ENCODE measurements around the gene KRT3. TPM values are rescaled to one million over a fixed set of nuclear protein-coding genes. Genes with fewer than 3 reads are reported as not detected.

KRT3 gene
- total RNA-seq, 1 experiment from 2014 or later = not detected

GRCh38 chr12:52757449-52758176, 38.3 kb downstream of the KRT3 start:
- CTCF ChIA-PET = no interaction called here

GRCh38 chr12:52756281-52756960, 39.5 kb downstream of the KRT3 start:
- no TSS peak for BruUV-seq (replicated peaks)

More at GRCh38 chr12:52757449-52758176, 38.3 kb downstream of the KRT3 start:
- Mint-ChIP-seq H3K4me3 (ENCODE audit: low read depth, unreplicated experiment) (no peak overlapping the region), H3K36me3 (ENCODE audit: insufficient read depth, unreplicated experiment) (no peaks in the 10 kb centered on the region), H3K4me1 (ENCODE audit: low read depth, unreplicated experiment) (no peaks in the 10 kb centered on the region), H3K27ac (ENCODE audit: unreplicated experiment) (no peak overlapping the region), H3K27me3 (ENCODE audit: unreplicated experiment) (peaks cover 16% of the 10 kb centered on the region), H3K9me3 (ENCODE audit: low read depth, unreplicated experiment) (no peaks in the 10 kb centered on the region)
- BruUV-seq (replicated peaks) = no TSS peak
- intact Hi-C loops (cut with micrococcal nuclease; ENCODE audit: unreplicated experiment) = no loop called here
- no peak for DNase-seq
- TF ChIP-seq CTCF (IDR thresholded peaks at IDR 0.05; ENCODE audit: unreplicated experiment) = no peak

GRCh38 chr12:52755533-52755932, 40.4 kb downstream of the KRT3 start:
- intact Hi-C loops (cut with micrococcal nuclease; ENCODE audit: unreplicated experiment) = no loop called here
- TF ChIP-seq CTCF (IDR thresholded peaks at IDR 0.05; ENCODE audit: unreplicated experiment) = no peak
- Mint-ChIP-seq H3K27ac (ENCODE audit: unreplicated experiment) (no peak overlapping the region), H3K9me3 (ENCODE audit: low read depth, unreplicated experiment) (no peaks in the 10 kb centered on the region), H3K4me3 (ENCODE audit: low read depth, unreplicated experiment) (no peak overlapping the region), H3K4me1 (ENCODE audit: low read depth, unreplicated experiment) (no peaks in the 10 kb centered on the region), H3K36me3 (ENCODE audit: insufficient read depth, unreplicated experiment) (no peaks in the 10 kb centered on the region), H3K27me3 (ENCODE audit: unreplicated experiment) (peaks cover 37% of the 10 kb centered on the region)
- no TSS peak for BruUV-seq (replicated peaks)
- DNase-seq = no peak
- CTCF ChIA-PET = no interaction called here

More at GRCh38 chr12:52756281-52756960, 39.5 kb downstream of the KRT3 start:
- CTCF ChIA-PET = no interaction called here
- Mint-ChIP-seq H3K36me3 (ENCODE audit: insufficient read depth, unreplicated experiment) (no peaks in the 10 kb centered on the region), H3K4me1 (ENCODE audit: low read depth, unreplicated experiment) (no peaks in the 10 kb centered on the region), H3K4me3 (ENCODE audit: low read depth, unreplicated experiment) (no peak overlapping the region), H3K27ac (ENCODE audit: unreplicated experiment) (no peak overlapping the region), H3K9me3 (ENCODE audit: low read depth, unreplicated experiment) (no peaks in the 10 kb centered on the region), H3K27me3 (ENCODE audit: unreplicated experiment) (peaks cover 28% of the 10 kb centered on the region)
- no peak for DNase-seq
- intact Hi-C loops (cut with micrococcal nuclease; ENCODE audit: unreplicated experiment) = no loop called here
- TF ChIP-seq CTCF (IDR thresholded peaks at IDR 0.05; ENCODE audit: unreplicated experiment) = no peak

DNA sequence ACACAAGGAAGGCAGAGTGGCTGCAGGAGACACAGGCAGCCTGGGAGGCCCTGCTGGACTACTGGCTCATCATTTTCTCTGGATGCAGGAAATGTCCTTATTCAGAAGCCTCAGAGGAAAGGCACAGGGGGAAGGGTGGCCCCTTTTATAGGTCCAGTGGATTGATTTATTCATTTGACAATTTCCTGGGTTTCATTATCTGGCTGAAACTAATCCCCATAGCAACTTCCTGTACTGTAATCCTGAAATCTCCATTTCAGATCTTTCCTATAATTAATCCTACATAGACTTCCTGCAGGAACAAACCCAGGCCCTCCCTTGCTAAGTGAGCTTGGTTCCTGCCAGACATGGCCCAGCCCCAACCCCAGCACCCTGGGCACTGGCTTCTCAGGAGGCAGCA, 41.8 kb downstream of the KRT3 start:
- no TSS peak for BruUV-seq (replicated peaks)
- H3K27me3 Mint-ChIP-seq (ENCODE audit: unreplicated experiment) = peaks cover 51% of the 10 kb centered on the region
- no peak overlapping the region for H3K4me3 Mint-ChIP-seq (ENCODE audit: low read depth, unreplicated experiment)
- no peaks in the 10 kb centered on the region for H3K9me3 Mint-ChIP-seq (ENCODE audit: low read depth, unreplicated experiment)
- intact Hi-C loops (cut with micrococcal nuclease; ENCODE audit: unreplicated experiment) = no loop called here
- no peak for TF ChIP-seq CTCF (IDR thresholded peaks at IDR 0.05; ENCODE audit: unreplicated experiment)
- H3K4me1 Mint-ChIP-seq (ENCODE audit: low read depth, unreplicated experiment) = no peaks in the 10 kb centered on the region
- no peaks in the 10 kb centered on the region for H3K36me3 Mint-ChIP-seq (ENCODE audit: insufficient read depth, unreplicated experiment)
- H3K27ac Mint-ChIP-seq (ENCODE audit: unreplicated experiment) = no peak overlapping the region
- no peak for DNase-seq
- CTCF ChIA-PET = no interaction called here
